NK-92 (cell line): ENCODE measurements around the gene SYT15.

Experiments used
- DNase-seq: peaks from one replicate; lab custom pipeline; 2025; ENCODE audit not compliant: unreplicated experiment; lab: John Stamatoyannopoulos, UW

Gene SYT15

GRCh38 chr10:46544989-46545791 is 33.7 kb upstream of the SYT15 start:
- no peak for DNase-seq

GRCh38 chr10:46545861-46546590 is 32.9 kb upstream of the SYT15 start:
- DNase-seq: no peak

- DNase-seq: no peak
These were observed 32.1 kb upstream of the SYT15 start for GRCh38 chr10:46546591-46547540.

GRCh38 chr10:46547541-46548497 is 31.1 kb upstream of the SYT15 start:
- DNase-seq: no peak

GRCh38 chr10:46548498-46549090 is 30.3 kb upstream of the SYT15 start:
- no peak for DNase-seq

- no peak for DNase-seq
These were observed 29.5 kb upstream of the SYT15 start for GRCh38 chr10:46549171-46550075.

GRCh38 chr10:46550076-46550790 is 28.7 kb upstream of the SYT15 start:
- no peak for DNase-seq

GRCh38 chr10:46550795-46551700 is 27.9 kb upstream of the SYT15 start:
- no peak for DNase-seq

GRCh38 chr10:46551701-46552525 is 27.0 kb upstream of the SYT15 start:
- no peak for DNase-seq

- DNase-seq: no peak
These were observed 26.2 kb upstream of the SYT15 start for GRCh38 chr10:46552526-46553237.

GRCh38 chr10:46553238-46554049 is 25.5 kb upstream of the SYT15 start:
- DNase-seq: no peak

- no peak for DNase-seq
These were observed 24.7 kb upstream of the SYT15 start for GRCh38 chr10:46554166-46554781.

- no peak for DNase-seq
These were observed 23.6 kb upstream of the SYT15 start for GRCh38 chr10:46555366-46555712.

GRCh38 chr10:46555713-46556514 is 23.0 kb upstream of the SYT15 start:
- DNase-seq: no peak
